GM12891 (cell line): ENCODE data around the gene EIPR1.

Experiments used
- PAX5 ChIP-seq: IDR thresholded peaks from 2 replicates; pipeline ENCODE4 v1.6.1; 2011; ENCODE audit warnings: low read length, moderate library complexity, mild to moderate bottlenecking; ENCODE audit not compliant: insufficient read depth, severe bottlenecking
- POLR2A ChIP-seq: IDR thresholded peaks from 2 replicates; pipeline ENCODE4 v1.6.1; 2011; ENCODE audit warnings: low read depth, low read length, control low read depth
- POLR2AphosphoS5 ChIP-seq: IDR thresholded peaks from 2 replicates; pipeline ENCODE4 v1.6.1; 2011; ENCODE audit warnings: low read depth, low read length, control low read depth
- POU2F2 ChIP-seq: IDR thresholded peaks from 2 replicates; pipeline ENCODE4 v1.6.1; 2011; ENCODE audit warnings: low read depth, mild to moderate bottlenecking, control low read depth, low read length, moderate library complexity
- SPI1 ChIP-seq: IDR thresholded peaks from 2 replicates; pipeline ENCODE4 v1.6.1; 2011; ENCODE audit warnings: low read depth, low read length, control low read depth
- TAF1 ChIP-seq: IDR thresholded peaks from 2 replicates; pipeline ENCODE4 v1.6.1; 2011; ENCODE audit warnings: low read depth, low read length, control low read depth

- TF ChIP-seq TAF1 (no peak), POLR2A (no peak), POLR2AphosphoS5 (no peak), POU2F2 (no peak), SPI1 (no peak), PAX5 (no peak)
Measured at GRCh38 chr2:3262437-3263388, 114.9 kb downstream of the EIPR1 start.
